Neural progenitor cell (in vitro differentiated cells): ENCODE results near the gene FAM114A2. TPM values are rescaled to one million over a fixed set of nuclear protein-coding genes. Genes with fewer than 3 reads are reported as not detected.

Source experiments
- DNase-seq: peaks from one replicate; pipeline ENCODE4 v3.0.0-alpha.2; 2016; ENCODE audit warnings: low spot score
- H2AFZ ChIP-seq: fragments of 200-600 bp; sonication (generic); replicated peaks from 2 replicates; pipeline ENCODE4 v1.6.1; 2016; ENCODE audit warnings: antibody characterized with exemption
- H3F3A ChIP-seq: fragments of 200-600 bp; sonication (generic); 2 replicates; pipeline ENCODE4 v1.6.1; 2016; ENCODE audit warnings: antibody characterized with exemption, low read depth
- H3K27ac ChIP-seq: fragments of 200-600 bp; sonication (generic); 2 replicates; pipeline ENCODE4 v1.5.1; 2016; ENCODE audit warnings: mild to moderate bottlenecking
- H3K27me3 ChIP-seq: fragments of 200-600 bp; sonication (generic); 2 replicates; pipeline ENCODE4 v1.6.1; 2016; ENCODE audit warnings: mild to moderate bottlenecking, moderate library complexity
- H3K36me3 ChIP-seq: fragments of 200-600 bp; sonication (generic); 2 replicates; pipeline ENCODE4 v1.5.1; 2016
- H3K4me1 ChIP-seq: fragments of 200-600 bp; sonication (generic); 2 replicates; pipeline ENCODE4 v1.6.1; 2016; ENCODE audit warnings: mixed run types
- H3K4me2 ChIP-seq: fragments of 200-600 bp; sonication (generic); 2 replicates; pipeline ENCODE4 v1.6.1; 2016
- H3K4me3 ChIP-seq: fragments of 200-600 bp; sonication (generic); 2 replicates; pipeline ENCODE4 v1.5.1; 2016
- H3K79me2 ChIP-seq: fragments of 200-600 bp; sonication (generic); 2 replicates; pipeline ENCODE4 v1.6.1; 2016; ENCODE audit warnings: low read depth
- H3K9ac ChIP-seq: fragments of 200-600 bp; sonication (generic); 2 replicates; pipeline ENCODE4 v1.6.1; 2016
- H3K9me3 ChIP-seq: fragments of 200-600 bp; sonication (generic); 2 replicates; pipeline ENCODE4 v1.5.1; 2016; ENCODE audit warnings: low read depth
- H4K20me1 ChIP-seq: fragments of 200-600 bp; sonication (generic); 2 replicates; pipeline ENCODE4 v1.6.1; 2016; ENCODE audit warnings: low read depth
- H3K27ac Mint-ChIP-seq: 3 replicates; pipeline ENCODE4 v1.8.0; 2021; ENCODE audit warnings: mixed read lengths
- H3K27me3 Mint-ChIP-seq: 2 replicates; pipeline ENCODE4 v1.8.0; 2022; ENCODE audit warnings: low read depth, mild to moderate bottlenecking, inconsistent platforms, moderate library complexity, mixed read lengths; ENCODE audit not compliant: insufficient read depth
- H3K36me3 Mint-ChIP-seq: 3 replicates; pipeline ENCODE4 v1.8.0; 2021; ENCODE audit warnings: mixed read lengths
- H3K4me1 Mint-ChIP-seq: 3 replicates; pipeline ENCODE4 v1.8.0; 2021; ENCODE audit warnings: mixed read lengths
- H3K4me3 Mint-ChIP-seq: 3 replicates; pipeline ENCODE4 v1.8.0; 2021; ENCODE audit warnings: mild to moderate bottlenecking, moderate library complexity, mixed read lengths
- H3K9me3 Mint-ChIP-seq: 3 replicates; pipeline ENCODE4 v1.8.0; 2020; ENCODE audit warnings: mixed read lengths
- CTCF ChIP-seq: fragments of 200-600 bp; sonication (generic); IDR thresholded peaks from 2 replicates; pipeline ENCODE4 v1.5.1; 2017; ENCODE audit warnings: antibody characterized with exemption, mild to moderate bottlenecking
- EZH2 ChIP-seq: fragments of 200-600 bp; sonication (generic); IDR thresholded peaks from 2 replicates; pipeline ENCODE4 v1.6.1; 2017; ENCODE audit warnings: antibody characterized with exemption, mild to moderate bottlenecking, moderate library complexity
- EZH2phosphoT487 ChIP-seq: fragments of 200-600 bp; sonication (generic); IDR thresholded peaks from 2 replicates; pipeline ENCODE4 v1.6.1; 2017; ENCODE audit warnings: antibody characterized with exemption
- total RNA-seq: library from RNA; depleted of rRNA; stranded (reverse); fragments of >200 nt; gene quantifications from 2 replicates; pipeline ENCODE4 v1.2.3, GENCODE V29; 2015; ENCODE audit warnings: low replicate concordance

FAM114A2 gene
- total RNA-seq, 1 donor from 2014 or later = 13.2 TPM

- Histone ChIP-seq H2AFZ (no peak overlapping the region), H3K4me3 (no peak overlapping the region), H3K27ac (no peak overlapping the region), H3K27me3 (no peaks in the 10 kb centered on the region), H3F3A (no peaks in the 10 kb centered on the region), H3K4me1 (no peaks in the 10 kb centered on the region), H3K4me2 (no peak overlapping the region), H3K9ac (no peak overlapping the region), H3K36me3 (no peaks in the 10 kb centered on the region), H3K79me2 (no peaks in the 10 kb centered on the region), H3K9me3 (no peaks in the 10 kb centered on the region), H4K20me1 (no peaks in the 10 kb centered on the region)
- Mint-ChIP-seq H3K4me3 (no peak overlapping the region), H3K4me1 (no peaks in the 10 kb centered on the region), H3K27me3 (no peaks in the 10 kb centered on the region), H3K27ac (no peak overlapping the region), H3K9me3 (peaks cover 10% of the 10 kb centered on the region), H3K36me3 (peaks cover 29% of the 10 kb centered on the region)
- DNase-seq = no peak
- TF ChIP-seq EZH2phosphoT487 (no peak), EZH2 (no peak), CTCF (no peak)
These were observed 23.5 kb downstream of the FAM114A2 start for GRCh38 chr5:154015071-154015693.

GRCh38 chr5:154010660-154011059 lies 28.1 kb downstream of the FAM114A2 start:
- Histone ChIP-seq H4K20me1 (no peaks in the 10 kb centered on the region), H3K4me3 (no peak overlapping the region), H2AFZ (no peak overlapping the region), H3K27ac (no peak overlapping the region), H3K27me3 (no peaks in the 10 kb centered on the region), H3K4me1 (no peaks in the 10 kb centered on the region), H3K4me2 (no peak overlapping the region), H3K36me3 (no peaks in the 10 kb centered on the region), H3K79me2 (no peaks in the 10 kb centered on the region), H3F3A (no peaks in the 10 kb centered on the region), H3K9me3 (no peaks in the 10 kb centered on the region), H3K9ac (no peak overlapping the region)
- no peaks in the 10 kb centered on the region for H3K27me3 Mint-ChIP-seq
- H3K27ac Mint-ChIP-seq = no peak overlapping the region
- TF ChIP-seq EZH2phosphoT487 (no peak), EZH2 (no peak), CTCF (no peak)
- H3K9me3 Mint-ChIP-seq = no peaks in the 10 kb centered on the region
- H3K4me1 Mint-ChIP-seq = no peaks in the 10 kb centered on the region
- peaks cover 5% of the 10 kb centered on the region for H3K36me3 Mint-ChIP-seq
- H3K4me3 Mint-ChIP-seq = no peak overlapping the region
- DNase-seq = no peak

- Mint-ChIP-seq H3K27me3 (no peaks in the 10 kb centered on the region), H3K9me3 (no peaks in the 10 kb centered on the region)
These were observed 33.1 kb downstream of the FAM114A2 start for GRCh38 chr5:154005648-154006047.

More at GRCh38 chr5:154005648-154006047, 33.1 kb downstream of the FAM114A2 start:
- no peaks in the 10 kb centered on the region for H3K36me3 Mint-ChIP-seq
- no peak overlapping the region for H3K4me2 ChIP-seq
- H3K27me3 ChIP-seq = no peaks in the 10 kb centered on the region
- H3K9ac ChIP-seq = no peak overlapping the region
- H3F3A ChIP-seq = no peaks in the 10 kb centered on the region
- no peak for TF ChIP-seq CTCF
- no peak for TF ChIP-seq EZH2
- TF ChIP-seq EZH2phosphoT487 = no peak
- H3K79me2 ChIP-seq = no peaks in the 10 kb centered on the region
- no peak overlapping the region for H3K27ac Mint-ChIP-seq
- H4K20me1 ChIP-seq = no peaks in the 10 kb centered on the region
- H3K4me3 Mint-ChIP-seq = no peak overlapping the region
- H2AFZ ChIP-seq = no peak overlapping the region
- H3K4me3 ChIP-seq = no peak overlapping the region
- H3K4me1 ChIP-seq = no peaks in the 10 kb centered on the region
- DNase-seq = no peak
- H3K36me3 ChIP-seq = no peaks in the 10 kb centered on the region
- no peaks in the 10 kb centered on the region for H3K9me3 ChIP-seq
- no peak overlapping the region for H3K27ac ChIP-seq
- H3K4me1 Mint-ChIP-seq = no peaks in the 10 kb centered on the region
